NB4 (cell line): ENCODE data around the gene UBAC2.
A peak's percentile ranks its signal among the peaks of the same experiment; 100 is the strongest.
"Not testable (repeated sequence)": the region's sequence is repeated elsewhere in the genome, so short reads cannot be mapped to it uniquely, and the experiment has no call there.

ENCODE experiments used
- DNase-seq: peaks from one replicate; pipeline ENCODE4 v3.0.0; 2010; ENCODE audit warnings: low read depth
- H3K4me3 ChIP-seq: one replicate; pipeline ENCODE4 v1.5.1; 2011; ENCODE audit warnings: mild to moderate bottlenecking, low read depth, low read length, moderate library complexity
- CTCF ChIP-seq: IDR thresholded peaks from one replicate; pipeline ENCODE4 v1.5.1; 2012; ENCODE audit warnings: low read depth, low read length
- MAX ChIP-seq: IDR thresholded peaks from 2 replicates; pipeline ENCODE4 v1.6.1; 2011; ENCODE audit warnings: low read depth, low read length
- MYC ChIP-seq: IDR thresholded peaks from 2 replicates; pipeline ENCODE4 v1.6.1; 2011; ENCODE audit warnings: low read depth, low read length
- POLR2A ChIP-seq: IDR thresholded peaks from 2 replicates; pipeline ENCODE4 v1.6.1; 2011; ENCODE audit warnings: mild to moderate bottlenecking; ENCODE audit not compliant: insufficient read length; ENCODE audit errors: extremely low read depth

UBAC2 gene

GRCh38 chr13:99227909-99228688 lies 27.4 kb downstream of the UBAC2 start:
- no peak overlapping the region for H3K4me3 ChIP-seq
- peak; percentile 84 for DNase-seq
- no peak for TF ChIP-seq MAX
- no peak for TF ChIP-seq POLR2A
- TF ChIP-seq CTCF = no peak
- no peak for TF ChIP-seq MYC

GRCh38 chr13:99228737-99229691 lies 28.4 kb downstream of the UBAC2 start:
- TF ChIP-seq MAX (no peak), CTCF (no peak), POLR2A (no peak), MYC (no peak)
- peak overlapping the region; percentile 47 for H3K4me3 ChIP-seq
- peak; percentile 85 for DNase-seq

- not testable (repeated sequence) for H3K4me3 ChIP-seq
Observed at GRCh38 chr13:99230588-99230987, 29.9 kb downstream of the UBAC2 start.

GRCh38 chr13:99230991-99231390 lies 30.3 kb downstream of the UBAC2 start:
- DNase-seq = no peak
- H3K4me3 ChIP-seq = no peak overlapping the region
- no peak for TF ChIP-seq MAX
- TF ChIP-seq POLR2A = no peak

More at GRCh38 chr13:99230588-99230987, 29.9 kb downstream of the UBAC2 start:
- not testable (repeated sequence) for DNase-seq

- TF ChIP-seq CTCF (no peak), MAX (no peak), POLR2A (no peak), MYC (no peak)
- peak; percentile 55 for DNase-seq
- no peak overlapping the region for H3K4me3 ChIP-seq
Observed at GRCh38 chr13:99231721-99232120, 31.1 kb downstream of the UBAC2 start.

- no peak overlapping the region for H3K4me3 ChIP-seq
- no peak for DNase-seq
Observed at GRCh38 chr13:99237981-99238662, 37.5 kb downstream of the UBAC2 start.

More at GRCh38 chr13:99237981-99238662, 37.5 kb downstream of the UBAC2 start:
- TF ChIP-seq MAX = no peak
- TF ChIP-seq CTCF = no peak
- TF ChIP-seq MYC = no peak
- TF ChIP-seq POLR2A = no peak
